Measurements from ENCODE around the gene TELO2.

Gene TELO2

DNA sequence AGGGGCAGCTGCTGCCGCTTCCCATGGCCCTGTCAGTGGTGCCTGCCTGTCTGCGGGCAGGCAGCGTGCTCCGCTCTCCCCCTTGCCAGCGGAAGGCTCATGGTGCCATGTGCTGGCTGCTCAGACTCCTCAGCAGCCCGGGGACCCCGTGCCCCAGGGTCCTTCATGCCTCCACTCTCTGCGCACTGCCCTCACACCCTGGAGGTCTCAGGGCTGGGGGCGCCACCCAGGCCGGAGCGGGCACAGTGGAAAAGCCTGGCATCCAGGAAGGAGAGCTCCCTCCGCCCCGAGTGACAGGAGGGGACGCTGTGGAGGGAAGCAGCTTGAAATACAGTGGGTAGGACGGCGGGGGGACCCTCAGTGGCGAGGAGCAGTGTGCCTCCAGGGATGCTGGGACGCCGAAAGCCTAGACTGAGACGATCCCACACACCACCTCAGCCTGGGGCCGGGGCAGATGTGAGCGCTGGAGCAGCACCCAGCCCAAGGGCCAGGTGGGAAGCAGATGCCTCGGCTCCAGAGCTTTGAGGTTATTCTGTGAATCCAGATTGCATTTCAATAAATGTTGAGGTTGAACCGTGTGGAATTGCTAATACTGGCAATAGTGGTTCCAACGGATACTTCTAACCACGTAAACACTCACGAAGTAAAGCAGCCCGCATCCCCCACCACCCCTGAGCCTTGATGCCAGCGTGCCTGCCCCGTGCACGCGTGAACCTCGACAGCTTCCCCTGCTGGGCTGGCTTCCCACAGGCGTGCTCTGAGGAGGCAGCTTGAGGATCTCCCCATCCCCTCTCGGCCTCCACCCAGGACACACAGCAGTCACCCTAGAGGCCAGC, 46.8 kb downstream of the TELO2 start:
- DNase-seq: no peak

DNA sequence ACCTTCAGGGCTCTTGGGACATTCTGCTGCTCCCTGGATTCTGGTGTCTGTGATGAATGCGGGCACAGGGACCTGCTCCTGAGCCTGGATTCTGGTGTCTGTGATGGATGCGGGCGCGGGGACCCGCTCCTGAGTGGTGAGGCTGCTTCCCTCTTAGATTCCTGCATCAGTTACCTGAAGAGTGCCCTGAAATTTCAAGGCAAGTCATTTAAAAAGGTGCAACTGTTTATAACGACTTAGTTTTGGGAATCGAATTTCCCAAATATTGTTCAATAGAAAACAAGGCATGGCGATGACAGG, 47.3 kb downstream of the TELO2 start:
- no peak for DNase-seq

DNA sequence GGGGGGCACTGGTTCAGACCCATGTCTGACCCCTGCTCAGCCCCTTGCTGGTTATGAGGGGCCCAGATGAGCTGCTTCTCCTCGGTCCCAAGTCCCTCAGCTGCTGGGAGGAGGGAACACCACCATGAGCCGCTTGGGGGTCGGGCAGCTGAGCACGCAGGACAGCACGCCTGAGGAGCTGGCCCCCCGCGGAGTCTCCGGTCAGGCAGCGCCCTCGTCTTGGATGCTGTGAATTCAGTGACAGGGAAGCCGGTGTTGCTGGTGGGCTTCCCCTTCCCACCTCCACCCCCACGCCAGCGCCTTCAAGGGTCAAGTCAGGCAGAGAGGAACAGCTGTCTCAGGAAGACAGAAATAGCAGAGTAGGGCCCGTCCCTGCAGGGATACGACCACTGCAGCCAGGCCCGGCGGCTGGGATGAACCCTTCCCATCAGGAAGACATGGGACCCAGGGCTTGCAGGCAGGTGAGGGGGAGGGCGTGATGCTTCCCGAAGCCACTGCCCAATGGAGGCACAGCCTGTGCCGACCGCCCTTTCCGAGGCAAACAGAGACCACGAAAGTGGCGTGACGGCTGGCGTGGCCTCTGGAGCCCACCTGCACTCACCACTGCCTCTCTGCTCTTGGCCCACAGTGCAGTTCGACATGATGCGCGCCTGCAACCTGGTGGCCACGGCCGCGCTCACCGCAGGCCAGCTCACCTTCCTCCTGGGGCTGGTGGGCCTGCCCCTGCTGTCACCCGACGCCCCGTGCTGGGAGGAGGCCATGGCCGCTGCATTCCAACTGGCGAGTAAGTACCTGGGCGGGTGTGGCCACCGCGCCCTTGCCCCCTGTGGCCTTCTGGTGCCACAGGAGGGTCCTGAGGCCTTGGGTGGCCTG, 48.4 kb downstream of the TELO2 start:
- no peak for DNase-seq

DNA sequence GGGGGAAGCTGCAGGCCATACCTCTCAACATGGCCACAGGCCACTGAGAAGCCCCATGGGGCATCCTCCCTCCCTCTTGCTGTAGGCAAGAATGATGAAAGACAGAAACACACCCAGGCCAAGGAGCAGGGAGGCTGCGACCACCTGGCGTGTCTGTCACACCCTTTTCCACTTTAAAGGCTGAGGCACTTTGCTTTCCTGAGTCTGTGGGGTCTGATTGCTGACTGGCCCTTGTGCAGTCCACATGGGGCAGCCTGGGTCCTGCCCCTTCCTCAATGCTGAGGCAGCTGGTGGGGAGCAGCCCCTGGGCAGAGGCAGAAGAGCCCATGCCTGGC, 49.0 kb downstream of the TELO2 start:
- DNase-seq: no peak

DNA sequence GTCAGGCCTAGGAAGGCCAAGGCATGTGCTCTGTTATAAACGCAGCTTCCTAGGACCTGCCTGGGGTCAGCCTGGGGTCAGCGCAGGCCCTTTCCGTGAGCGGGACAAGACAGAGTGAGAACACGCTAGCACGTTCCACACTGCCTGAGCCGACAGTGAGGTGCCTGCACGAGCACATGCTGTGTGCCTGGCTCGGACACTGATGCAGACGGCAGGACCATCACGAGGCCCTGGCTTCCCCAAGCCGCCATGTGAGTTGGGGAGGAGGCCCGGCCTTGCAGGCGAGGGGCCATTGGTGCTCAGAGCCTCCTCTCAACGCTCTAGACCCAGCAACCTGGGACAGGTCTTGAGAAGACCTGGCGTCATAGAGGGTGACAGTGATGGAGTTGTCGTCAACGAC, 49.4 kb downstream of the TELO2 start:
- no peak for DNase-seq

DNA sequence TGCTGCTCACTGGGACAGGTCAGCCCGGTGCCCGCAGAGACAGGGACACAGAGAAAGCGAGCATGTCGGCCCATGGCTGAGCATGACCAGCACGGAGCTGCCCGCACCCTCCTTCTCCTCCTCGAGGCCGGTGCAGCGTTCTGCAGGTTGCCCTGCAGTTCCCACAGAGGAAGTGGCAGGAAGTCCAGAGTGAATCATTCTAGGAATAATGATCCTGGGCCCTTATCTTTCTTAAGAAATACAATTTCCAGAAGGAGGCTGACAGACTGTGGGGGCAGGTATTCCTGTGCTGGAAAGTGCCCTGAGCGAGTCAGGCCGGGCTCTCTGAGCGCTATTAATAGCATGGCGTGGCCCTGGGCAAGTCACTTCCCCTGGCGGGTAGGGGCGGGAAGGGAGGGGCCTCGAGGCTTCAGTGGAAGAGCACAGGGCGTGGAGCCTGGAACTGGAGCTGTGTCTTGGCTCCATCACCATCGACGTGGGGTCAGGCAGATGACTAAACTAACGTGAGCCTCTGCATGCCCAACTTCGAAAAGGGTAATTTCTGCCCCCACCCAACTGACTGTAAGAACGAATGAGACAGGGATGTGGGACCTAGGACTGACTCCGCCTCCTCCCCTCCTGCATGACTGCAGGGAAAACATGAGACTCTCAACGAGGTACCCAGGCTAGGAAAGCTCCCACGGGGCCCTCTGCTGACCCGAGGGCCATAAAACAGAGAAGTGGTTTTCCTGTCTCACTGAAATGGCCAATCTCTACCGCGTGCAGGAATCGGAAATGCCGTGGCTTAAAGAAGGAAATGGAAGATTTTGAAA, 50.1 kb downstream of the TELO2 start:
- no peak for DNase-seq

DNA sequence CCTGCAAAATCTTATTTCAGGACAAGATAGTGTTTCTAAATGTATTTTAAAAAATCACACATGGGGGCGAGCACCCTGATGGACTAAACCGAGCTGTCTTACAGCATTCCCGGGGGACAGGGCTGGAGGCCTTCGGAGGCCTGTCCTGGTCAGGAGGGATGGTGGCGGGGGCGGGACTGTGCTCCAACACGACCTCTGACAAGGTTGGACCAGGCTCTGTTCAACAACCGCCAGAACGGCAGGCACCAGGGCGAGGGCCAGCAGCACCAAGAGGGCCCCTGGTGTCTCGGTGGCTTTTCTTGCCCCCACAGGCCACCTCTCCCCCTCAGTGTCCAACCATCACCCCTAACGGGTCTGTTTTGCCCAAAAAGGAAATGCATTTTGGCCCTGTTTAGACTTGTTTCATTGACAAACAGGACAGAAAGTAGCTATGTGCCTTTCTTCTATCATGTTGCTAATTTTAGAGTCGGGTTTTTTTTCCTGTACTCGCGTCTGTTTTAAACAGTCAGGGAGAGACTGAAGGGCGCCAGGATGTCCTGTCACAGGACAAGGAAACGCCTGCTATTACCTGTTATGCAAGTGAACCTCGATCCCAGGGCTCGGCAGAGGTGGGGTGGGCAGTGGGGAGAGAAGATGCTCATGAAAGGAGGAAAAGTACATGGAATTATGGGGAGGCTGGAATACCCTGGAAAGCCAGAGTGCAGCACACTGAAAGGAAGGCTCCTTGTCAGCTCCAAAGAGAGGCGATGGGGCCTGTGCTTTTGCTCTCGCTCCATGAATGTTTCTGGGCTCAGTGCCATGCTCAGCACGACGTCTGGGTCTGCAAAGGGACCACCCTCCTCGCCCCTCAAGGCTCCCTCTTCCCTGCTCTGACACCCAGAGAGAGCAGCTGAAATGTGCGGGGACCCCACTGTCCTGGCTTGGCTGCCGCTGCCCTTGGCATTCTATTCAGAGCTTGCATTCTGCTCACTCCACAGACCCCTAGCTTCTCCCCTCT, 52.2 kb downstream of the TELO2 start:
- DNase-seq: no peak

DNA sequence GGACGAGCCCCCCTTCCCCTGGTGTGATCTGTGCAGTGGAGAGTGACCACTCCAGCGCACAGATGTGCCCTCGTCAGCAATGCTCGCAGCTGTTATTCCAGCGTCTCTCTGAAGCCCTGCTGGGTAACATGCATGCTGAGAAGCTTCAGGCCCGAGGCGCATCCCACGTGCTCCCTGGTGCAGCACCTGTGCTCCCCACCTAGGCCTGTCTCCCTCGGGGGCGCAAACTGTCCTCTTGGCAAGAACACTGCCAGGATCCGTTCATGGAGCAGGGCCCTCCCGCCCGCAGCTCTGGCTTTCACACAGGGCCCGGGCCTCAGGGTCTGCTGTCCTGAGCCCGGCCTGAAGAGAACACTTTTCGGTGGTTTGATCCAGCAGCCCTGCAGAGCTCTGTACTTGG, 53.3 kb downstream of the TELO2 start:
- DNase-seq: no peak

DNA sequence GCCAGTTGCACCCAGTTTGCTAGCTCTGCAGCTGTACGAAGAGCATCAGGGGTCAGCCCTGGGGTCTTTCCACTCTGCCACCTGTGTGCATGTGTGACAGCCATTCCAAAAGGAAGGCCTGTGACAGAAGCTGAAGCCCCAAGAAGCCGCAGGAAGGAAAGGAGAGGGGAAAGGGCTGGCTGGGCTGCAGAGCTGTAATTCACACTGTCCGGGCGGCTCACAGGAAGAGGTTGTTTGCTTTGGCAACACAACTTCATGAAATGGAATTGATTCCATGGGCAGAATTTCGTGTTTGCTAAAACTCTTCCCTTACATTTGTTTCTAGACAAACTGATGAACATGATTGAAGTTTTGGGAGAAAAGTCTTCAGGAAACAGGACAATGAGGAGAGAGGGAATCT, 55.1 kb downstream of the TELO2 start:
- no peak for DNase-seq

DNA sequence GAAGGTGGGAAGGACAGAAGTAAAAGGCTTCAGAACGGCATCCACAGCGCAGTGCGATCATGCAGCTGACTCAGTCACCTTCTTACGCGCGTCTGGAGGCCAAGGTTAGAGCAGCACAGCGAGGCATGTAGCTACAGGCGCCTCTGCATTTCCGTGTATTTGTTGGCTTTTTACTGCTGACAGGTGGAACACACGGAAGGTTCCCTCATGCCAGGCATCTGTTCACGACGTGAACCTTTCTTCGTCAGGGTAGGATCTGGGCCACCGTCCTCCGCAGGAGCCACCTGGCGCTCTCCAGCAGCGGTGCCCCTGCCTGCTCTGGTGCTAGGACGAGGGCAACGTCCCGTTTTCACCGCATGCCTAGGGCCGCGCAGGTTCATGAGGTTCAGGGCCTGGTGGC, 55.6 kb downstream of the TELO2 start:
- DNase-seq: no peak

DNA sequence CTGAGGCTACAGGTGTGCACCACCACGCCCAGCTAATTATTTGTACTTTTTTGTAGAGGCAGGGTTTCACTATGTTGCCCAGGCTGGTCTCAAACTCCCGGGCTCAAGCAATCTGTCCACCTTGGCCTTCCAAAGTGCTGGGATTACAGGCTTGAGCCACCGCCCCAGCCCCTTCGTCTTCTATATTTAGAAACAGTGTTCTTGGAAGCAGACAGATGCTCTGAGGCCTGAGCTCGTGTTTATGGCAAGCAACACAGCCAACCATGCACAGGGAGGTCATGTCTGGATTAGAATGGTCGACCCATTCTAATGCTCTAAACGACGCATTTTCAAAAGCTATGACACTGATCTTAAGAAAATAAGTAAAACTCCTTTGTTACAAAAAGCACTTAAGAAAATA, 56.9 kb downstream of the TELO2 start:
- no peak for DNase-seq

DNA sequence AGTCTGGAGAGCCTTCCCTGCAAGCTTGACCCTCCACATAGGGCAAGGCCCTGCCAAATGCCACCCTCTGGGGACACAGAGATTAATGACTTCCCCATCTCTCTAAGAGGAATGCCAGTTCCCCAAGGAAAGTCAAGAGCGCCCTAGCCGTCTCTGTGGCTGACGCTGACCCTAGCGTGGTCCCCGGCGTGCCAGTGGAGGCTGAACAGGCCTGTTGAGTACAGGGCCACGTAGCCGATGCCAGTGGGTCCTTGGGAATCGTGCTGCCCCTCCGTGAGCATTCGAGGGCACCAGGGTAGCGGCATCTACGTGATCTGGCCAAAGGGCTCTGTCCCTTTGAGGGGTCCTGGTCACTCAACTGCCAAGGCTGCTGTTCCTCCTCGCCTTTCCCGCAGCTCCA, 57.5 kb downstream of the TELO2 start:
- DNase-seq: no peak

DNA sequence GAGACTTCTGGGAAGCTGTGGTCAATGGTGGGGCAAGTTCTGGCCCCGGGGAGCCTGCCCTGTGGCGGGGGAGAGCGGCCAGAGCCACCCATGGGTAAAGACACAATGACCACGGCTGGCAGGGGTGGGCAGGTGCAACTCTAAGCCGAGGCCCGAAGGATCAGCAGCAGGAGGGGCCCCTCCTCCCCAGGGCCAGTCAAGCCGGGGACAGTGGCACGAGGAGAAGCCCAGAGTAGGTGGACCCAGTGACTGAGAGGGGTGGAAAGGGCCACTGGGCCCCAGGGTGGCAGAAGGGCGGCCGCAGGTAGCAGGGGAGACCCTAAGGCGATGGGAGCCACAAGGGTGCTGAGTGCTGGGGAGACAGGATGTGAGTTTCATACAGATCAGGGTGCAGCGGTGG, 58.0 kb downstream of the TELO2 start:
- DNase-seq: no peak

DNA sequence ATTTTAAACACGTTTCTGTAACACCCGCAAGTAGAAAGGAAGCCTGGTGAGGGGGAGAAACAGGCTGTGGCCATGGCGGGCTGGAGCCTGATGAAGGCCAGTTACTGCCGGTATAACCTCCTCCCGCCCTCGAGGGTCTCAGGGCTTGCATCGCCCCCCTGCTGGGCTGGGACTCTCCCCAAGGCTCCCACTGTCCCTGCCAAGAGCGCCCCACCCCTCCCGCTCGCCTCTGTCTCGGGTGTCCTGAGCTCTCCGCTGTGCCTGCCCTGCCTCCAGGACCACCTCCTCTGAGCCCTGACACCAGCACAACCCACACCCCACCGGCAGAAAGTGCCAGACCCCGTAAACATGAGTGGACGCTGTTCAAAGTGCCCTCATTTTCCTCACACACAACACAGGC, 59.0 kb downstream of the TELO2 start:
- no peak for DNase-seq

DNA sequence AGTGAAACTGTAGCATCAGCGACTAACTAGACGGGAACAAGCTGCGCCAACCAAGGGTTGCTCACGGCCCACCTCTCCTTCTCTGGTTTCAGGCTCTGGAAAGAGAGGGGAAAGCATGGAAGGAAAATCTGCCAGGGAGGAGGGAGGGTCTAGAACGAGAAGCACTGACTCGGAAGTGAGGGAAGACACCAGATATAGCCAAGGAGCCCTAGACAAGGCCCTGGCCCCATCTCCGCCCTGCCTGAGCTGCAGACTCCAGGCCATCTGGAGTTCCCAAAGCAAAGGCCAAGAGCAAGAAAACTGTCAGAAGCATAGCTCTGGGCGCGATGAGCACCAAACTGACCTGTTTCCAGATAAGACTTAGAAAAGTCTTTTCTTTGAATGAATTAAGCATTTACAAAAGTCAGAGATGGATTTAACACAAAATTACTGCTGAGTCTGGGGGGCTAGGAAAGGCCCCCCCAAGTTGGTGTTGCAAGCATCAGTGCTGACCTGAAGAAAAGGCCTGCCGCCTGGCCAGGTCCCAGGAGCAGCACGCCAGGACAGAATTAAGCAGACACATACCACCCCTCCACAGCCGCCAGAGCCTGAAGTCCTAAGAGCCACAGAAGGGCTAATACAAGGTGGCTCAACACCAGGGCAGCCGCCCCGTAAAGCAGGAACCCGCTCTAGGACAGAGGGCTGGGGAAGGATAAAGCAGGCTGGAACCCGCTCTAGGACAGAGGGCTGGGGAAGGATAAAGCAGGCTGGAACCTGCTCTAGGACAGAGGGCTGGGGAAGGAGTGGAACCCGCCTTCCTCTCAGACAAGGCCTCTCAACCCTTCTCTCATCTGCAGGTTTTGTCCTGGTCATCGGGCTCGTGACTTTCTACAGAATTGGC, 61.0 kb downstream of the TELO2 start:
- DNase-seq: no peak

DNA sequence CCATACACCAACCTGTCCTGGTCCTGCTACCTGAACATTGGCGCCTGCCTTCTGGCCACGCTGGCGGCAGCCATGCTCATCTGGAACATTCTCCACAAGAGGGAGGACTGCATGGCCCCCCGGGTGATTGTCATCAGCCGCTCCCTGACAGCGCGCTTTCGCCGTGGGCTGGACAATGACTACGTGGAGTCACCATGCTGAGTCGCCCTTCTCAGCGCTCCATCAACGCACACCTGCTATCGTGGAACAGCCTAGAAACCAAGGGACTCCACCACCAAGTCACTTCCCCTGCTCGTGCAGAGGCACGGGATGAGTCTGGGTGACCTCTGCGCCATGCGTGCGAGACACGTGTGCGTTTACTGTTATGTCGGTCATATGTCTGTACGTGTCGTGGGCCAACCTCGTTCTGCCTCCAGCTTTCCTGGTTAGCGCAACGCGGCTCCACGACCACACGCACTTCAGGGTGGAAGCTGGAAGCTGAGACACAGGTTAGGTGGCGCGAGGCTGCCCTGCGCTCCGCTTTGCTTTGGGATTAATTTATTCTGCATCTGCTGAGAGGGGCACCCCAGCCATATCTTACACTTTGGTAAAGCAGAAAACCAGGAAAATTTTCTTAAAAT, 61.8 kb downstream of the TELO2 start:
- no peak for DNase-seq

DNA sequence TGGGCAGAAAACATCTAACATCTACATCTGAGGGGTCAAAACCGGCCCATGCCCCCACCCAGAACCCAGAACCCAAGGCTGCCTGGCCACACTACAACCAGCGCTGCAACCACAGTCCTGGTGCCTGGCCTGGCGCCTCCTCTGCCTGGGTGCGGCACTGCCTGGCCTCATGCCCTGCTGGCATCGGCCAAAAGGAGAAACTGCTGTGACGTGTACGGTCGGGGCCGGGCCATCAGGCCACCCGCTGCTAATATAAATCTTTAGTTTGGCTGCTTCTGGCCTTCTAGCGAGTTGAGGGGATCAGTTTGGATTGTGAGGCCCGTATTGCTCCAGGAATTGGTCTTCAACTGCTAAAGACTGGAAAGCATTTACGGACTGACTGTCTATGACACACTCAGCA, 63.1 kb downstream of the TELO2 start:
- no peak for DNase-seq

DNA sequence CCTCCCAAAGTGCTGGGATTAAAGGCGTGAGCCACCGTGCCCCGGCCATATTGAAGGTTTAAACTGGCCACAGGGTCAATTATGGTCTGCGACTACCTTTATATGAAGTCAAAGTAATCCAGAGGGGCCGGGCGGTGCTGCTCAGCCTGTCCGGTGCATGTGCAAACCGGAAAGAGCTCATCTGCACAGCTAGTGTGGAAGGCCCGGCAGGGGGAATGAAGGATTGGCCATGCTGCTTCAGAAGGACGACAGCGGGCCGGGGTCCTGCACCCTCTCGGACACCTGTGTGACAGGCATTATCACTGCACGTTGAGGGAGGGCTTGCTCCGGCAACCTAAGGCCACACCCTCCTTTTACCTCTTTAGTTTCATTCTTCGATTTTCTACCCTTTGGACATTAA, 63.9 kb downstream of the TELO2 start:
- no peak for DNase-seq

DNA sequence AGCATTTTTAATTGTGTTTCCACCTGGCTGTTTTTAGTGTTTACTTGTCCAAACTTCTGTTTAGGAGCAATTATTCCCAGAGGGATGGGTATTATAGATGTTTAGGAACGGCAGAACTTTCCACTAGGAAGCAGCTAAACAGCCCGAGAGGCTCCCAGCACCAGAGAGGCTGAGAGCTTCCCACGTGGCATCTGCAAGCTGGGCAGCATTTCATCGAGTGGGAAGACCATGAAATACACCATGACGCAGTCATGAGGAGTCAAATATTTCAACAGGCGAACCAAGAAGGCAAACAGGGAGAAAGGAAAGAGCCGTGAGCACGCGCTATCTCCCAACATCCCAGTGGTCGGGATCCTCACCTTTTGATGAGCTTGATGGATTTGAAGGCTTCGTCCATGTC, 64.4 kb downstream of the TELO2 start:
- no peak for DNase-seq

DNA sequence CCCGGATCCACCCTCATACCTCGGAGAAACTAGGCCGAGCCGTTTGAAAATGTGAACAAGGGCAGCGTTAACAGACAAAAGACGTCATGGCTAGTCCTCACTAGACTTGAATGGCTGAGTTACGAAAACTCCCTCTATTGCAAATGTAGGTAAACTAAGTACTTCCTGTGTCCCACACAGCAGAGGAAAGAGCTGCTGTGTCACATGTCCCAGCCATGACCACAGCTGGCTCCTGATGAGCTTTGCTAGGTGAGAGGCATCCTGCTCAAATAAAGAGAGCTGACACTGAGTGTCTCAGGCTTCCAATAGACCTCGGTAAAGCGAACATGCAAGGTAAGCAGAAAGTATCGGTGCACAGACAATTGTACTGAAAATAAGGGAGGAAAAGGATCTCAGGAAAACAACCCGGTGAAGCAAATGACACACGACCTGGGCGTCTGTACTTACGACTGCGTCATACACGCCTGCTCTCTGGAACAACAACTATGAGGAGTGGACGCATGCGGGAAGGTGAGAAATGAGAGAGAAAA, 66.4 kb downstream of the TELO2 start:
- no peak for DNase-seq

All from NCI-H2029 treated with DMSO at 0.1 percent for 48 hours (cell line).